Right lobe of liver (tissue), 6 donors: Measurements from ENCODE around the gene IGF1R. TPM values are rescaled to one million over a fixed set of nuclear protein-coding genes. Genes with fewer than 3 reads are reported as not detected.

Experiments used
- ATAC-seq, 4 donors: fragments of 200-7000 bp; cut with Tn5 transposase; one replicate each; pipeline ENCODE4 v1.9.1; 2020; ENCODE audit warnings: mild to moderate bottlenecking in 4 of 4, moderate library complexity in 4 of 4
- DNase-seq, 3 donors: peaks; one replicate each; pipeline ENCODE4 v3.0.0-alpha.2; 2020
- H3K27ac ChIP-seq, 3 donors: fragments of 200-600 bp; one replicate each; pipeline ENCODE4 v1.8.0; 2022
- H3K27me3 ChIP-seq, 2 donors: fragments of 200-600 bp; one replicate each; pipeline ENCODE4 v1.8.0; 2022
- H3K36me3 ChIP-seq, 4 donors: fragments of 200-600 bp; sonication (generic) in 1 of 4; one replicate each; pipeline versions ENCODE4 v1.5.1 to v1.8.0; 2017 to 2022; ENCODE audit warnings: control low read depth in 1 of 4
- H3K4me1 ChIP-seq, 4 donors: fragments of 200-600 bp; sonication (generic) in 1 of 4; one replicate each; pipeline versions ENCODE4 v1.5.1 to v1.8.0; 2017 to 2022; ENCODE audit warnings: control low read depth in 1 of 4
- H3K4me3 ChIP-seq, 3 donors: fragments of 200-600 bp; one replicate each; pipeline ENCODE4 v1.8.0; 2022
- H3K9me3 ChIP-seq, 4 donors: fragments of 200-600 bp; sonication (generic) in 1 of 4; one replicate each; pipeline versions ENCODE4 v1.5.1 to v1.8.0; 2017 to 2022; ENCODE audit warnings: control low read depth in 1 of 4
- POLR2A ChIP-seq: fragments of 450-650 bp; IDR thresholded peaks from one replicate; pipeline ENCODE4 v1.6.1; 2017; ENCODE audit warnings: antibody characterized with exemption, mild to moderate bottlenecking
- WGBS: methylation state at CpG from one replicate; pipeline ENCODE4 v1.1.6; 2018; ENCODE audit warnings: low coverage, low lambda C conversion rate; ENCODE audit not compliant: insufficient coverage; ENCODE audit errors: missing lambda C conversion rate; 5-methylcytosine and 5-hydroxymethylcytosine counted together
- intact Hi-C, 2 donors: fragments of 100-400 bp; cut with DNase I; formaldehyde crosslinking; loops; one replicate each; pipeline versions ENCODE4 v1.11.2 to v1.14.1; 2022
- total RNA-seq, 6 experiments: library from RNA; depleted of rRNA in 2 of 6; stranded (reverse); fragments of >200 nt in 2 of 6; fragmentation: NEBNext Ultra II Directional in 3 of 6; extraction: Animal tissue kit (Norgen Biotek cat#: 25700) in 3 of 6; gene quantifications; one replicate each; pipeline versions ENCODE4 v1.1.0 to v1.2.4, GENCODE V29; 2016 to 2023
- TF ChIP-seq, protein P1 (sequence below), 4 donors: fragments of 200-600 bp in 3 of 4; fragments of 450-650 bp in 1 of 4; IDR thresholded peaks; one replicate each; pipeline versions ENCODE4 v1.5.1 to v1.8.0; 2016 to 2022; ENCODE audit warnings: antibody characterized with exemption in 4 of 4, mild to moderate bottlenecking in 2 of 4
- donor health status: DM: no; HTN: yes; CAD: no.
- donor health status: DM: no; HTN: no; CAD: no.
- donor health status: DM: no; HTN: no; CAD: no.
- donor health status: DM: no; HTN: yes; CAD: no.
- donor health status: DM: no; HTN: yes; CAD: no.

IGF1R gene
- total RNA-seq, 6 experiments from 2014 or later = 2.5 to 5.3 (median 3.8) TPM

DNA sequence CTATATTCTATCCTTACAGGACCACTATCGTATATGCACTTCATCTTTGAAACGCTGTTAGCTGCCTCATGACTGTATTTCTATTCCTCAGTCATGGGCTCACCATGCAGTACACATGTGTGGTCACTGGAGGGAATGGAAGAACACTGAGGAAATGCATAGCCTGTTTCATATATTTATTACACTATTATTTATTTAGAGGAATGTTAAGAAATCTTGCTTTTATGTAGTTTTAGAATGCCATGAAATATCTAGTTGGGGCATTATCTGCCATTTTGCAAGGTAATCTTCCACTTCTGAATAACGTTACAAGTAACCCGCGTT, 155.7 kb downstream of the IGF1R start:
- TF ChIP-seq POLR2A = no peak
- TF ChIP-seq, protein P1, sequence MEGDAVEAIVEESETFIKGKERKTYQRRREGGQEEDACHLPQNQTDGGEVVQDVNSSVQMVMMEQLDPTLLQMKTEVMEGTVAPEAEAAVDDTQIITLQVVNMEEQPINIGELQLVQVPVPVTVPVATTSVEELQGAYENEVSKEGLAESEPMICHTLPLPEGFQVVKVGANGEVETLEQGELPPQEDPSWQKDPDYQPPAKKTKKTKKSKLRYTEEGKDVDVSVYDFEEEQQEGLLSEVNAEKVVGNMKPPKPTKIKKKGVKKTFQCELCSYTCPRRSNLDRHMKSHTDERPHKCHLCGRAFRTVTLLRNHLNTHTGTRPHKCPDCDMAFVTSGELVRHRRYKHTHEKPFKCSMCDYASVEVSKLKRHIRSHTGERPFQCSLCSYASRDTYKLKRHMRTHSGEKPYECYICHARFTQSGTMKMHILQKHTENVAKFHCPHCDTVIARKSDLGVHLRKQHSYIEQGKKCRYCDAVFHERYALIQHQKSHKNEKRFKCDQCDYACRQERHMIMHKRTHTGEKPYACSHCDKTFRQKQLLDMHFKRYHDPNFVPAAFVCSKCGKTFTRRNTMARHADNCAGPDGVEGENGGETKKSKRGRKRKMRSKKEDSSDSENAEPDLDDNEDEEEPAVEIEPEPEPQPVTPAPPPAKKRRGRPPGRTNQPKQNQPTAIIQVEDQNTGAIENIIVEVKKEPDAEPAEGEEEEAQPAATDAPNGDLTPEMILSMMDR (IDR thresholded peaks at IDR 0.05) = no peak
- ATAC-seq (no peak), DNase-seq (no peak)
- Histone ChIP-seq H3K4me3 (no peak overlapping the region), H3K9me3 (no peaks in the 10 kb centered on the region), H3K36me3 (no peaks in the 10 kb centered on the region), H3K4me1 (no peaks in the 10 kb centered on the region), H3K27me3 (no peaks in the 10 kb centered on the region), H3K27ac (no peak overlapping the region)
- 74% methylated on average over 5 of the region's 5 CpGs for WGBS
- intact Hi-C loops = no loop called here

DNA sequence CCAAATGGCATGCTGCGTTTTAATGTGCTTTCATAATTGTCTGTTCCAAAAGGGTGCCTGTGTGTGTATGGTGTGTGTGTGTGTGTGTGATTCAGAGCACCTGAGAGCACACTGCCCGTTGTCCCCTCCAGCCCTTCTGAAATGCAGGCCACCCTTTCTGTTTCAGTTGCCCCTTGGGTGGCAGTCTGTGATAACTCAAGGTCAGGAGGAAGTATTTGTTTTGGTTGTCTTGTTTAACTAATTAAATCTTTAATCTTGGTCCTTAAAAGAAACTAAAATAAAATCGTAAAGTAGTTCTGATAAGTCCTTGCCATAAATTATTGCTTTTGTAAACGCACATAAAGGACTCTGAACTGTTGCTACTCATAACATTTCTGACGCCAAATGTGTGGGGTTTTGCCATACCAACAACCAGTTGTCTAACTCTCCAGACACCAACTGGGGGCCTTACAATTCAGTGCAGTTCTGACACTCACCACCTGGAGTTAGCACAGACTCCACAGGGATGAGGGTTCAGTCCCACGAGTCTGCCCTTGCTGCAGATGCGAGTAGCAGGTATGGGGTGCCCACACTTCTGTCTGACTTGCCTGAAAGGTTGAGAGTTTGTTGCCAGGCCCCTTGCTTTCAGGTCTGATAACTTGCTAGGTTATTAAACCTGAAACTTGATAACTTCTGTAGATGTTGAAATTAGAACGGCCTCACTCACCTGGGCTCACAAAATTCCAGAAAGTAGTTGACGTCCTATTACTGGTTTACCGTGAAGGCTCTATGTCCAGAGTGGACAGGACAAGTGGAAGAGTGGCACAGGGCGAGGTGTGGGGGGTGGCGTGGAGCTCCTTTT, 157.3 kb downstream of the IGF1R start:
- 51% methylated on average over 11 of the region's 12 CpGs for WGBS
- no peak for DNase-seq
- Histone ChIP-seq H3K4me1 (no peaks in the 10 kb centered on the region), H3K4me3 (no peak overlapping the region), H3K27me3 (no peaks in the 10 kb centered on the region), H3K9me3 (no peaks in the 10 kb centered on the region), H3K36me3 (no peaks in the 10 kb centered on the region), H3K27ac (no peak overlapping the region)
- TF ChIP-seq POLR2A = no peak
- TF ChIP-seq, protein P1 (IDR thresholded peaks at IDR 0.05) = no peak
- intact Hi-C loops = no loop called here
- no peak for ATAC-seq

DNA sequence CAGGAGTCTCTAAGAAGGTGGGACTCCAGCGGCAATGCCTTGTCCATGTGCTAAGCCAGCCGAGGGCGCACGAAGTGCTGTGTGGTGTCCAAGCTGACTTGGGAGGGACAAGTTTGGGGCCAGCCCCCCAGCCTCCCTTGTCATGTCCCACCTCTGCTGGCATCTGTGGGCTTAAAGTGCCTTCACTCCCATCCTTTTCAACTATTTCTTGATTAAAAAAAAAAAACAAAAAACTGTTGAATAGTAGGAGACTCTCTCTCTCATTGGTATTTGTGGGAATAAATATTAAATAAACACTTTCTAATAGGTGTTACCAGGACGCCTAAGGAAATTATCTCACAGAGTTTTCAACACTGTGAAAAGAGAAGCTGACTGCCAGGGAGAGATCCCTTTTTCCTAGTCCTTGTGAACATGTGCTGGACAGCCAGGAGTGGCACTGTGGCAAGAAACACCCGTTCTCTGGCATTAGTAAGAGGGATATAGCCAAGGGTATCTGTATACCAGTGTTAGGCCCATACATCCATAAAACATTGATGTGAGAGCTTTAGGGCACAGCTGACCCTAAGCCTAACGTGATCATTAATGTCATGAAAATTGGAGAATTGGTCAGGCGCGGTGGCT, 158.0 kb downstream of the IGF1R start:
- Histone ChIP-seq H3K27ac (no peak overlapping the region), H3K4me3 (no peak overlapping the region), H3K36me3 (no peaks in the 10 kb centered on the region), H3K27me3 (no peaks in the 10 kb centered on the region), H3K4me1 (no peaks in the 10 kb centered on the region), H3K9me3 (no peaks in the 10 kb centered on the region)
- ATAC-seq (peak in 1 of 4 donors; percentile 24), DNase-seq (no peak)
- WGBS = 75% methylated on average over 6 of the region's 9 CpGs
- TF ChIP-seq, protein P1 (IDR thresholded peaks at IDR 0.05) = no peak
- TF ChIP-seq POLR2A = no peak
- intact Hi-C loops = no loop called here

DNA sequence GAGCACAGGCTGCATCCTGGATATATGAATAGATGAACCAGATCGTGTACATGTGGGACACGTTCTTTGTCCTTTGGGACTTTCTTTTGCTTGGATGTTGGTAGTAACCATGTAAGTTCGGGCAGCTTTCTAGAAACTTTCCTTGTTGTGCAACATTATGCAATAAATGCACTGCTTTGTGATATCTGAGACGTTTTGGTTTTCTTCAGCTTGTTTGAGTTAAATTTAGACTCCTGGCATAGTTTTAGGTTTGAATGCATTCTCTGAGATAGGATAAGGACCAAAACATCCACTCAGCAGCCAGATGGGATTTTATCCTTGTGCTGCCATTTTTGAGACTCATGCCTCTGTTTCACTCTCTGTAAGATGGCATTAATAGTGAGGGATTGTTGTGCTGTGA, 158.9 kb downstream of the IGF1R start:
- intact Hi-C loops = no loop called here
- no peak for TF ChIP-seq POLR2A
- TF ChIP-seq, protein P1 (IDR thresholded peaks at IDR 0.05) = no peak
- H3K4me1 ChIP-seq = no peaks in the 10 kb centered on the region
- H3K27ac ChIP-seq = no peak overlapping the region
- H3K4me3 ChIP-seq = no peak overlapping the region
- H3K9me3 ChIP-seq = no peaks in the 10 kb centered on the region
- H3K27me3 ChIP-seq = no peaks in the 10 kb centered on the region
- no peak for DNase-seq
- no peak for ATAC-seq
- whole genome bisulfite sequencing = 49% methylated on average over 4 of the region's 4 CpGs
- H3K36me3 ChIP-seq = no peaks in the 10 kb centered on the region
